Activated CD8-positive, alpha-beta memory T cell treated with anti-CD3 and anti-CD28 coated beads, Interleukin-2, amount 50 U/mL, for 4 hours (primary cell): ENCODE results near the gene UBXN11.

Source experiments
- DNase-seq: peaks from one replicate; pipeline ENCODE4 v3.0.0-alpha.2; 2020

UBXN11 gene, protein sequence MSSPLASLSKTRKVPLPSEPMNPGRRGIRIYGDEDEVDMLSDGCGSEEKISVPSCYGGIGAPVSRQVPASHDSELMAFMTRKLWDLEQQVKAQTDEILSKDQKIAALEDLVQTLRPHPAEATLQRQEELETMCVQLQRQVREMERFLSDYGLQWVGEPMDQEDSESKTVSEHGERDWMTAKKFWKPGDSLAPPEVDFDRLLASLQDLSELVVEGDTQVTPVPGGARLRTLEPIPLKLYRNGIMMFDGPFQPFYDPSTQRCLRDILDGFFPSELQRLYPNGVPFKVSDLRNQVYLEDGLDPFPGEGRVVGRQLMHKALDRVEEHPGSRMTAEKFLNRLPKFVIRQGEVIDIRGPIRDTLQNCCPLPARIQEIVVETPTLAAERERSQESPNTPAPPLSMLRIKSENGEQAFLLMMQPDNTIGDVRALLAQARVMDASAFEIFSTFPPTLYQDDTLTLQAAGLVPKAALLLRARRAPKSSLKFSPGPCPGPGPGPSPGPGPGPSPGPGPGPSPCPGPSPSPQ

DNA sequence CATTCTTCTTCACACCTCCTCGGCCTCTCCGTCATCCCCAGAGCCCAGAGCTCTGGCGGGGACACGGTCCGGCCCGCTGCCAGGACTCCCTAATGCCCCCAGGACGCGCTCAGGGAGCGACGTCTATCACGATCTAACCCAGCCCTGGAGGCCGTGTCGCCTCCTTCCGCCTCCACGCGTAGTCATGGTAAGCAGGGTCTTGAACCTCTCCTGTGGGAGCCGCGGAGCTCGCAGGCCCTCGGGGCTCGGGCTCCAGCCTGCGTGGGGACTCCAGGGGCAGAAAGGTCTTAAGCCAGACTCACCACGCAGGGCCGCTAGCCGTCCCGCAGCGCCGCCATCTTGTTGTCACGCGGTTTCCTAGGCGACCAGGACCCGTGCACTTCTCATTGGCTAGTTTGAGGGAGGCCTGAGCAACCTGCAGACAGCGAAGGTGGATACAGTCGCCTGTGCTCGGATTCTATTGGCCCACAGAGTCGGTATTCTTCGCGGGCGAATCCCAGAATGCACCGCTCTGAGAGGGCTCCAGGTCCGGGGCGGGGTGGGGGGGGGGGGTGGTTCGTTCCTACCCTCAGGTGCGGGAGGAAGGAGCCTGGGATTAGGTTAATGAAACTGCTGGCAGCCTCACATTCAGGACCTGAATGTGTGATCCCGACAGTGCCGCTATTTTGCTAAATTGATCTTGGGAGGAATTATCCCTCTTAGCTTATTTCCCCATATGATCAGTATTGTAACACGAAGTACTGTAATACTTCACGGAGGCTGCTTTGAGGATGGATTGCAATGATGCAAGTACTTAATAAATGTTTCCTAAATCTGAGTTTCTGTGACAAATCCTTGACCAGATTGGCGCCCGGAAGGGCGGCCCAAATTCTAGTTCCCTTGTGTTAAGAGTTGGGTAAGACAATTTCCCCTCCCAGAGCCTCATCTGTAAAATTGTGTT lies at the start of gene UBXN11:
Gene UBXN11, minus strand, starts transcription at position 347 of the 940 bp plus-strand sequence. CDS start 3,753 bp downstream, outside the sequence.
- peak; percentile 88 for DNase-seq

DNA sequence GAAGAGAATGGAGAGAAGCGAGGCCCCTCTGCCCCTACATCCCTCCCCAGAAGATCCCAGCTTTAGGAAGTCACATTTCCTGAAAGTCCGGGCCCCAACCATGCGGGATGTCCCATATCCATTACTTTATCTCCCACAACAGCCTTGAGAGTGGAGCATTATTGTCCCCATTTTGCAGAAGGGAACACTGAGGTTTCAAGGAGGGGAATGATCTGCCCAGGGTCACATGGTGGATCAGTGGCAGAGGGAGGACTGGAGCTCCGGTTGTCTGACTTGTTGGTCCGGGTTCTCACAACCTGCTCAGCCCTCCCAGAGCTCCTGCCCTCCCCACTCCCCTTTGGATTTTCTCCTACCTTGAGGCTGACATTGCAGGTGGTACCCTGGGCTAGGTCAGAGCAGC lies 49.7 kb upstream of the UBXN11 start:
- DNase-seq = no peak

DNA sequence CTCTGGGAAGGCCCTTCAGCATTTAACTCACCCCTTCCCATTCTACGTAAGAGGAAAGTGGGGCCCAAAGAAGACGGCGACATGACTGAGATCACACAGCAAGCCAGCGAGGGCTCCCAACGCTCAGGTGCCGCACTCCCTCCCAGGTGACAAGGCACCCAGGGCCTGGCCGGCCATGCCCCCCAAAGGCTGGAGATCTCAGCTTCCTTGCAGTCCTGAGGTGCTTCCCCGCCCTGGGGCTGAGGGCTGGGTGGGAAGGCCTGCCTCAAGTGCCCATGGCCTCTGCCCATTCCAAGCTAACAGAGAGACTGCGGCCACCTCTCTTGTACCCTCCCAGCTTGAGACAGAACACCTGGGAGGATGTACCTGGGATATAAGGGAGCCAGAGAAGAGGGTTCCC lies 48.5 kb upstream of the UBXN11 start:
- no peak for DNase-seq

DNA sequence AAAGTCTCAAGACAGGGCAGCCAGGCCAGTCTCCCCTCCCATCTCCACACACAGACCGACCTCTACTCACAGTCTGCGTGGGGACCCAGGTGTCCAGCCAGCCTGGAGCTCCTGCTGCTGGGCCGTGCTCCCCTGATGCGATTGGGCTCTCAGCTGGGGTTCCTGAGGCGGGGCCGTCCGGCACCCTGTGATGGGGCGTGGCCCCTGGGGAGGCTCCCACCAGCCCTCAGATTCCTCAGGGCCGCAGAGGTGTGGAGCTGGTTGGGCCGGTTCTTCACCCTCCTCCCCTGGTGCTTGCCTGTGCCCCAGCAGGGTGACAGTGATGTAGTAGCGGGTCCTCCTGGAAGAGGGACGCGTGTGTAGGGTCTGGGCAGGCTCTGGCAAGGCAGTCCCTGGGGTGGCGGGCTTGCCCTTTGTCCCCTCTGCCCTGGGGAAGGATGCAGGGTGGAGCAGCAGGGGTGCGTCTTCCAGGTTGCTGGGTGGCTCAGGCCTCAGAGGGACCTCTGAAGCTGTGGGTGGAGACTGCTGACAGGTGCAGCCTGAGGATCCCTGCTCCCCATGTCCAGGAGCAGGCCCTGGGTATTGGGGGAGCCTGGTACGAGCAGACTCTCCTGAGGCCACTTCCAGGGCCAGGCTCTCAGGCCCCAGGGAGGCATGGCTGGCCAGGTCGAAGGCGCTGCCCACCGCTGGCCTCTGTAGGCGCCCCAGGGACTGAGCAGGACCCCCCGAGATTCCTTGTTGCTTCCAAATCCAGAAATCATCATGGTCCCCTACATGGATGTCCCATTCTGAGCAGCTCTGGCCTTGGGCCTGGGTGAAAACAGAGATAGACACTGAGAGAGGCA lies 47.8 kb upstream of the UBXN11 start, which contains the start of gene CRYBG2:
Gene CRYBG2, minus strand, starts transcription at position 155 of the 845 bp plus-strand sequence. CDS start 7,473 bp downstream, outside the sequence.
- DNase-seq = no peak

DNA sequence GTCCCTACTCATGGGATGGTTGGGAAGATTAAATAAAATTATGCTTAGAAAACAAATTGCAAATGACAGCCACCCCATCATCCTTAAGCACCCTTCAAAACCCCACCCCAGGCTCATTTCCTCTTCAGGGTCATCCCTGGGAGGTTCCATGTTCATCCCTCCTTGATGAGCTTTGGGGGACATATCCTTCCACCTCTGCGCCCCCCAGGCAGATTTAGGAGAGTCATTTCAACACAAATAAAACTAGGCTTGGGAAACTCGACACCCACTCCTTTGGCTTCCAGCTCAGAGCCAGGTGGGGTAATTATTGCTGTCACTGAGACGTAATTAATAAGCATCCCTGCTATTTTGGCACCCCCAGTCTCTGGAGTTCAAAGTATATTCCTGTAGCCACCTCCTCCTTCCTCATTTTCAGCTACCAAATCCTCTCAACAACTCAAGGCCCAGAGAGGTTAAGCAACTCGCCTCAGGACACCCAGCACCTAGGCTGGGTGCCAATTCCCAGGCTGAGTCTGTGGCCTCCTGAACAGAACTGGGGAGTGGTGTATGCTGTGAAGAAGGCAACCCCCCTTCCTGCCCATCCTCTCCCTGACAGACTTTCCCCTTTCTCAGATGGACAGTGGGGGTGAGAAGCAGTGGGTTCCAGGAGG lies 46.9 kb upstream of the UBXN11 start:
- DNase-seq = no peak

DNA sequence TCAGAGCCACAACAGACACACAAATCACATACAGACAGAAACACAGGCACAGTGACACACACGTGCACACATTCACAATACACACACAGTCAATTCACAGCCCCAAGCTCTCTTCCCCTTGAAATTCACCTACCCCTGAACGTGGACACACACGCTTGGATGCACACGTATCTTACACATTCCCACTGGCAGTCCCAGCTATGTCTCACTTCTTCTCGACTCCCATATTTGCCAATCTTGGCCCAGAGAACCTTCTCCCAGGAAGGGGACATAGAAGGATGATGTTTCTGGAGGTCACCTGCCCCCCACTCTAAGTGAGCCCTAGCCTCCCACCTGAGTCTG lies 45.9 kb upstream of the UBXN11 start:
- no peak for DNase-seq

DNA sequence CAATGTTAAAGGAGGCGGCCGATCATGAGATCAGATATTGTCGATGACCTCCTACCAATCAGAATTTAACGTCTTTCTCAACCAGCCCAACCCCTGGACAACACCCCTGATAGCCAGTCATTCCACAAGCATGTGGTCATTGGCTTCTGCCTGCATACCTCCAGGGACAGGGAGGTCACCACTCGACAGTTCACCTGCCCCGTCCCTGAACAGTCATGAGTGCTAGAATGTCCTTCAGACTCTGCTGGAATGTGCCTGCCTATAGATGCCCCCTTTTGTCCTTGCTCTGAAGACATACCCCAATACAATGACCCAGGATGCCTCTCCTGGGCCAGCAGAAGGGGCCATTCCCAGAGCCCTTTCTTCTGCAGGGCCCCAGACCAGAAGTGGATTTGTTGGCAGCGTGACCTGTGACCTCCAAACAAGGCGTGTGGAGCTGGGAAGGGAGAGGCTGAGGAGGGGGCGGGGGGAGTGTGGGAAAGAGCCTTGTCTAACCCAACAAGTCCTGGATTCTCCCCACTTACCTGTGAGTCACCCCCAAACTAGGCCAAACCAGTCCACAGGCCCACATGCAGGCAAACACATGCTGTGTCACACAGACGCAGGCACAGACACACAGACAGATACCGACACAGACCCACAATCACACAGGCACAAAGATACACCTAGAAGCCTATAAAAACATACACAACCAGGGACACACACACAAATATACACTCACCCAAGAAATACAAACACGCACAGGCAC lies 45.3 kb upstream of the UBXN11 start:
- DNase-seq = no peak

DNA sequence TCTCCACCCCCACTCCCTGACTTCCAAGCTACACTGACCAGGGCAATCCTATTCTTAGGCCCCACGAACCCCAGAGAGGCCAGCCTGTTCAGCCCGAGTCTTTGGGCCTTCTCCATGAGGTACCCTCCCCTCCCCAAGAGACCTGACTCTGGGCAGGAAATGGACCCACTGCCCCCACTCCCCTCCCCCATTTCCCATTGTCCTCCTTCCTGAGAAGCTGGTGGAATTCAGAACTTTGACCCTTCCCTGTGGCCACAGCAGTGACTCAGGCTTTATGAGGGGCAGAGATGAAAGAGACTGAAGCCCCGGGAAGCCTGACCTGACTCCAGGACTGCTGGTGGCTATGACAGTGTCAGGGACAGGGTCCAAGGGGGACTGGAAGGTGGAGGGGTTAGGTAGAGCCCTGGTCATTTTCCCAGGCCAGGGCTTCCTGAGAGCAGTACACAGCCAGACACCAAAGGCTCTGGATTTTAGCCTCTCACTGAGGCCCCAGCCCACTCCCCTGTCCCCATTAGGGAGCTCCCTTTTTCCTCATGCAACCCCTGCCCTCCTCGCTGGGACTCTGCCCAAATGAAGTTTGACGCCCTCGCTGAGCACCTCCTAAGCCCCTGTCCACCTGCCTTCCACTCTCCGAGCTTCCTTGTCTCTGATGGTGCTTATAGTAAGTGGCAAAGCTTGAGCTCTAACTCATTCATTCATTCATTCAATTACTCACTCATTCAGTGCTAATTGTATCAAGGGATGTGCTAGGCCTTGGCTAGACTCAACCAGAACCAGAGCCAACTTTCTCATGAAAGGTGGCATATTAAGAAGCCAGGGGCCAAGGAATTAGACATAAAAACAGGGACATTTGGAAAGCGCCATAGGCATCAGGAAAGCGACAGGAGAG lies 44.5 kb upstream of the UBXN11 start:
- no peak for DNase-seq

DNA sequence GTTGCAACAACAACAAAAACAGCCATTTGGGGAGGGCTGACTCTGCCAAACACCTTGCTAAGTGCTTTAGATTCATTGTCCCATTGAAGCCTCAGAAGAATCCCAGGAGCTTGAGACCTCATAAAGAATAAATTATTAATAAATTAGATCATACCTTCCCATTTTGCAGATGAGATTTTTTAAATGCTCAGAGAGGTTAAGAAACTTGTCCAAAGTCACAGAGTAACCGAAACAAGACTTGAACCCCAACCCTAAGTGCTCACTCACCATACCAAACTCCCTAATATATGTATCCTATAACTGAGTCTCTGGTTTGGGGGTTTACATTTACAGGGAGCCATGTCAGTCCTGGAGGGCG lies 43.9 kb upstream of the UBXN11 start:
- no peak for DNase-seq

DNA sequence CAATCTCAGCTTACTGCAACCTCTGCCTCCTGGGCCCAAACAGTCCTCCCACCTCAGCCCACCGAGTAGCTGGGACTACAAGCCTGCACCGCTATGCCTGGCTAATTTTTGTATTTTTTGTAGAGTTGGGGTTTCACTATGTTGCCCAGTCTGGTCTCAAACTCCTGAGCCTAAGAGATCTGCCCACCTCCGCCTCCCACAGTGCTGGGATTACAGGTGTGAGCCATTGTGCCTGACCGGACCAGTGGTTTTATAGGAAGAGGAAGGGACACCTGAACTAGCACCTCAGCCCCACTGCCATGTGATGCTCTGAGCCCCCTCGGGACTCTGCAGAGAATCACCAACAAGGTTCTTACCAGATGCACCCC lies 43.4 kb upstream of the UBXN11 start:
- DNase-seq = no peak

DNA sequence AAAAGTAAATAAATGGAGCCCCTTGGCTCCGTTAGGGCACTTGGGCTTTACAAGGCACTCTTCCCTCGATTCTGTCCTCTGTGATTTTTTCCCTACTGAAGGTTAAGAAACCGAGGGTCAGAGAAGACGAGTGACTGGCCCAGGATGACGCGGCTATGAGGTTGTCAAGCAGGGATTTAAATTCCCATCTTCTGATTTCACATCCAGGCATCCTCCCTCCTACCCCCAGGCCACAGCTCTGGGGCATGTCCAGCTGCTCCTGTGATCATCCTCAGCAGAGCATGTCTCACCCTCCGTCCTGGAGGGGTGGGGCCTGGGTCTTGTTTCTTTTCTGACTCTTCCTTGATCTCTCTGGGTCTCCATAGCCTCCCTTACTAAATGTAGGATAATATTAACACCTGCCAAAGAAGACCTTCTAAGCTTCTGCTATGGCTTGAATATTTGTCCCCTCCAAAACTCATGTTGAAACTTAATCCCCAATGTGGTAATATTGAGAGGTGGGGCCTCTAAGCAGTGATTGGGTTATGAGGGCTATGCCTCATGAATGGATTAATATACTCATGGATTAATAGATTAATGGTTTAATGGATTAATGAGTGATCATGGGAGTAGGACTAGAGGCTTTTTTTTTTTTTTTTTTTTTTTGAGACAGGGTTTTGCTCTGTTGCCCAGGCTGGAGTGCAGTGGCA lies 42.9 kb upstream of the UBXN11 start:
- no peak for DNase-seq

DNA sequence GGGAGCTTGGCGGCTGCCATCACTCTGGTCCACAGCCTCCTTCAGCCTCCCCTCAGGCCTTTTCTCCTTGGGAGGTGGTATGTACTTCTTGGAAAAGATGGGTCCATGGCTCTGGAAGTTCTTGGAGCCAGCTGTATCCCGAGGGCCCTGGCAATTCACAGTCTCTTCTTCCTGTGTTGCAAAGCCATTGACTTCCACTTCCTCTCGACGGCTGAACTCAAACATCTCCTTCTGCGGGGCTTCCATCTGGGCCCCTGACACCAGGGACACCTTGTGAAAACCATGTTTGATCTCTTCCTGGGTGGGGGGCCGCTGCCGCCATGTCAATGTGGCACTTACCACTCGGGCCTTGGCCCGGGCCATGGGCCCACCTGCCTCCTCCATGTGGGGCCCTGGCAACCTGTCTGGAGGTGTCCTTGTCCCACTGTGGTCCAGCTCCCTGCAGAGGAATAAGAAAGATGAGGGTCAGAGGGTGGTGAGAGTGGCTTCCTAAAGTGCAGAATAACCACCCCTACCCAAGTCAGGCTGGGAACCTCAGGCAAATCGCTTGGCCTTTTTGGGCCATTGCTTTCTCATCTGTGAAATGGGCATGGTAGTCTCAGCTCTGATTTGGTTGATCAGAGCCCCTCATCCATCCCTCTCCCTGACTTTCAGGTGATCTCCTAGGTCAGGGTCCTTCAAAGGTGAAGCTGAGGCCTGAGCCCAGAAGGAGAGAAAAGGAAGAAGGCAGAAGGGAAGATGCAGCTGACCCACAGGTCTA lies 40.0 kb upstream of the UBXN11 start:
- no peak for DNase-seq

DNA sequence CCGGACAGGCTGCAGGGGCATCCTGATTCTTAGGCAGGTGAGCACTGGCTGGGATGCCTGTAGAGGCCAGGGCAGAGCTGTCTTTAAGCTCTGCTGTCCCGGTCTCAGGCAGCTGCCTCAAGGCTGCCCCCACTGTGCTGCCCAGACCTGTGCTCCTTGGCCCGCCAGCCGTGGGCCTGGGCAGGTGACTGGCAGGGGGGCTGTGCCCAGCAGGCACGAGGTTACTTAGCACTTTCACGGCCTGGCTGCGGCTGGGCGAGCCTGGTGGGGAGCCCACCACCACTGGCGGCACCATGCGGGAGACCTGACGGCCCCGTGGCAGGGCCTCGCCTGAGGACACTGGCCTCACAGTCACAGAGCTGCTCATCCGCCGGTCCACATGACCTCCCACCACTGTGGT lies 39.3 kb upstream of the UBXN11 start:
- no peak for DNase-seq

DNA sequence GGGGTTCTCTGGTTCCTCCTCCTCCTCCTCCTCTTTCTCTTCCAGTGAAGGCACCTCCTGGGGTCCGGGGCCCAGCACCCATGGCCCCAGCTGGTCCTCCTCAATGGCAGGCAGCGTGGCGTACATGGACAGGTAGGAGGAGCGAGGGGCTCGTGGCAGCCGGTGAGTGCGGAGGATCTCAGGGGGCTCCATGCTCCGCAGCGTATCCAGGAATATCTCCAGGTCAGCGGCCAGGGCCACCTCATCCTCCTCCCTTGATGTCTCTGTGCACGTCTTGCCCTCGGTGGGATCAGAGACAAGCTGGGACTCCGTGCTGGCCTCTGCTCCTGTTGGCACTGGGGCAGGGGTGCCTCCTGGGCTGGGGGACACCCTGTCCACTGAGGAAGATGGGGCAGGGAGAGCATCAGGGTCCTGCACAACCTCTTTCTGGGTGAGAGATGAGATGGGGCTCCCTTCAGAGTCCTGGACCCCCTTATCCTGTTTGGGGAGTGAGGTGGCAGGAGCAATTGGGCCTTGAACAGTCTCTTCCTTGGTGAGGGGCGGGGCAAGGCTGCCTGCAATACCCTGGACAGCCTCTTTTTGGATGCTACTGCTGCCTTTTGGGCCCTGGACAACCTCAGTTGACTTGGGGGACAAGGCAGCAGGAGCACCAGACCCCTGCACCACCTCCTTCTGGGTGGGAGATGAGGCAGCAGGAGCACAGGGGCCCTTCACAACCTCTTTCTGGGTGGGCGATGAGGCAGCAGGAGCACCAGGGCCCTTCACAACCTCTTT lies 37.9 kb upstream of the UBXN11 start:
- no peak for DNase-seq

DNA sequence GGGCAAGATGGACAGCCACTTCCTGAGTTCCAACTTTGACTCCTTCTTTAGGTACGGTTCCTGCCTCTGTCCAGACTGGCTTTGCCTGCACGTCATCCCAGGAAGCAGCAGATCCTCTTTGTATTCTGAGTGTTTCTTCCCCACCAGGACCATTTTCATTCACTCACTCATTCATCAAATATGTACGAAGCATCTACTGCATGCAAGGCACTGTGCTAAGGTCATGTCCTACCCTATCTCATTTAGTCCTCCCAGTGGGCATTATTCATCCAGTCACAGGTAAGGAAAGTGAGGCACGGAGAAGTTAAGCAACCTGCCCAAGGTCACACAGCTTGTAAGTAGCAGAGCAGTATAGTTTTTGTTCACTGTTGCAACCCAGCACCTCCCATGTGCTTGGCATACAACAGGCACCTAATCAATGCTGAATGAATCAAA lies 33.6 kb upstream of the UBXN11 start:
- DNase-seq = no peak

DNA sequence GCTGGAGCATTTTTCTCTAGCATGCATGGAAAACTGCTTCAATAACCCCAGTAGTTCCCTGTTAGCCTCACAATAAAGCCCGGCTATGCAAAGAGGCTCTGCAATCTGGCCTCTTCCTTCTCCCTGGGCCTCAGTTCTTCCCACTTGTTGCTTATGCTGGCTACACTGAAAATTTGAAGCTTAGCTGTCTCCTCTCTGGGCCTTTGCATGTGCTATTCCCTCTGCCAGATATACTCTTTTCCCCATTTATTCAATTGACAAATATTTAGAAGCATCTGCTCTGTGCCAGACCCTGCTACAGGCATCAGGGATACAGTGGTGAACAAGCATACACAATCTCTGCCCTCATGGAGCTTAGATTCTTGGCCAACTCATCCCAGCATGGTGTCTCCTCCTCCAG lies 32.2 kb upstream of the UBXN11 start:
- no peak for DNase-seq

DNA sequence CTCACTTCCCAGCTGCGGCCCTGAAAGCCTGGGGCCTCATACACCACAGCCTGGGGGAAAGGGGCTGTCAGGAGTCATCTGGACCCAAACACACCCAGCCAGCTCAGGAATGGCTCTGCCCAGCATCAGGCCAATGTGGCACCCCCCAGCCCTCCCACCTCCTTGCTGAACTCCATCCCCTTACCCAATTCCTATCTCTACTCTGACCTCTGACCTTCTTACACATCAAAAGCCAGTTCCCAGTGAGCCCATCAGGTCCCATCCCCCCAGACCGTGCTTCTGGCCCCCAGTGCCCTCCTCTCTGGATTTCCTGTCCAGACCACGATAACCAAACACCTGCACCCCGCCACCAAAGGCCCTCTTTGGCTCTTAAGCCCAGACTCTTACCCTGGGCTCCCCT lies 31.2 kb upstream of the UBXN11 start:
- no peak for DNase-seq

DNA sequence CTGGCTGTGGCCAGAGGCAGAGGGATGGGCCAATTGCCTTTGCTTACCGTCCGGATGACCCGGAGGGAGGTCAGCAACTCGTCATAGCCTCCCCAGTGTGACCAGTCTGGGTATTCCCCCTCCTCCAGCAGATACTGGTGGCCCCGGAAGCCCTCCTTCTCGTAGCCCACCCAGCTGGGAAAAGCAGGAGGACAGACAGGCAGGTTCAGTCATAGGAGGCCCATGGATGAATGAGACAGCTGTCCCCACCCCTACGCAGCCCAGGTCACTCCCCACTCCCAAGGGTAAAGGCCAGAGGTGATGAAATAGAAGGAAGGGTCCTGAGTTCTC lies 30.7 kb upstream of the UBXN11 start:
- no peak for DNase-seq
